SHP77 (cell line): ENCODE measurements around the gene C3orf20.
"Not testable (repeated sequence)": the region's sequence is repeated elsewhere in the genome, so short reads cannot be mapped to it uniquely, and the experiment has no call there.

Source experiments
- DNase-seq, 2 experiments: peaks; one replicate each; lab custom pipeline; 2025; lab: John Stamatoyannopoulos, UW

The C3orf20 gene

GRCh38 chr3:14650193-14650592 lies 24.7 kb upstream of the C3orf20 start:
- no peak for DNase-seq

DNA sequence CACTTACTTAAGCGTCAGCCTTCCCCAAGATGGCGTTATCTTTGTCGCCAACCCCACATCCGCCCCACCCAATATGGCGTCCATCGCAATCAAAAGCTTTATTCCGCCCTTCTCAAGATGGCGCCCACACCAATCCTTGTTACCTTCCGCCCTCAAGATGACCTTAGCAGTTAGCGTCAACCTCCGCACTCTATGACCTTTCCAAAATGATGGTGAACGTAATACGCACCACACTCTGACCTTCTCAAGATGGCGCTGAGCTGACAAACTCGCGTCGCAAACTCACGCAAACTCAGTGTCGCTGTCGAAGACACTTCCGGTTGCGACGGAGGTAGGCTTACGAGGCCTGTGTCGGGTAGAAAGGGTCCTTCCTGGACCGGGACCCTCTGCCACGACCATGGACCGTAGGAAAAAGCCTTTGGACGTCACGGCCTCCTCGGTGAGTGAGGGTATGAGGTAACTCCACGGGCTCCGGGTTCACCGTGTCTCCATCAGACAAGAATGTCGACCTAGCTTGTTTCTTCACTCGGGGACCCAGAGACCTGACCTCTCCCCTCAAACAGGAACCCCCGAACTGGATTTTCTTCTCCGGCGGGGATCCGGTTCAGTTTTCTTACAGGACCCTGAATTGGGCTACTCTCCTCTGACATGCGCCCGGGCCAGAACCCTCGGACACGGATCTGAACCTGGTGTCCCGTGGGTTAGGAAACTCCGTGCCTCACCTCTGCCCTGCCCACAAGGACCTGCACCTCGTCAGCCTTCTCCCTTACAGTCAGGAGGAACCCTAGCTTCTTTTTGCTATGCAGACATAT lies 23.3 kb upstream of the C3orf20 start, which contains the start of gene CCDC174:
Gene CCDC174, plus strand, starts transcription at position 323 of the 812 bp plus-strand sequence. Its CDS starts 75 bp downstream, at position 398.
- DNase-seq, result peak; percentile 97 to 99

DNA sequence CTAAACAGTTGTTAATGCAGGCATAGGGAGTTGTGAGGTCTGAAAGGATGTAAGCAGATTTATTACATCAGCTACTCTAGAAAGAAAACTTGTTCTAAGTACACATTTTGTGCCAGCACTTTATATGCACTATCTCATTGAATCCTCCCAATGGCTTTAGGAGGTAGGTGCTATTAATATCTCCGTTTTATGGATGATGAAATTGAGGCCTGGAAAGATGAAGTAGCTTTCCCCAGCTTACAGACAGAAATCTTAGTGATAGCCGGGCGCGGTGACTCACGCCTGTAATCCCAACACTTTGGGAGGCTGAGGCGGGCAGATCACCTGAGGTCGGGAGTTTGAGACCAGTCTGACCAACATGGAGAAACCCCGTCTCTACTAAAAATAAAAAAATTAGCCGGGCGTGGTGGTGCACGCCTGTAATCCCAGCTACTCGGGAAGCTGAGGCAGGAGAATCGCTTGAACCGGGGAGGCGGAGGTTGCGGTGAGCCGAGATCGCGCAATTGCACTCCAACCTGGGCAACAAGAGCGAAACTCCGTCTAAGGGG lies 22.5 kb upstream of the C3orf20 start:
- not testable (repeated sequence) for DNase-seq

GRCh38 chr3:14657579-14657978 lies 17.4 kb upstream of the C3orf20 start:
- no peak for DNase-seq

- no peak for DNase-seq
Measured at GRCh38 chr3:14658978-14659377, 16.0 kb upstream of the C3orf20 start.

- no peak for DNase-seq
Measured at GRCh38 chr3:14660942-14661341, 14.0 kb upstream of the C3orf20 start.

DNA sequence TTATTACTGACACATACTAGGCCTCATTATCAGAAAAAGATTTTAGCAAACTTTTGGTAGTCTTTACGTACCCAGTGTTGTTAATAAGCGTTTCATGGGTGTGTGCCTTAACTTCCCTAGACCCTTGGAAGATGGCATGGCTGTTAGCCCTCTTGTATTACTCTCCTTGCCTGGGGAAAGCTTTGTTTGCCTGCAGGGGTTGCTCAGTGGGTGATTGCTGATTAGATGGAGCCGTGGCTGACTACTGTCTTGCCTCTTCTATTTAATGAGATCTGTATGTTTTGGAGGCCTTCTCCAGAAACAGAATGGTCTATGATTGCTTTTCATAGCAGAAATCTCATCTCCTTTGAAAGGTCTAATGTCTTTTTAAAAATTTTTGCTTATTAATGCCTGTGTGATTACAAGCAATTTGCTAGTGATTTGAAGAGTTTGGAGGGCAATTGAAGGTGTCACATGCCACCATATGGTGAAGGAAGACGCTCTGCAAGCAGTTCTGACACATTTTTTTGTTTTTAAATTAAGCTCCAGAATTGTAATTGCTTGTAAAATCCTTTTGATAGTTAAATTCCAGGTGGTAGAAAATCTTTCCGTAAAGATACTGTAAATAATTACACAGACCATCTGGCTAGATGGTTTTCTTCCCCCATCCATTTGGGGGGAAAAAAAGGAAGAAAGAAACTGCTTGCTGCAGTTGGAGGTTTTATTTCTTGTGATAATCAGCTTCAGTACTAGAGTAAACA lies 11.4 kb upstream of the C3orf20 start:
- no peak for DNase-seq

DNA sequence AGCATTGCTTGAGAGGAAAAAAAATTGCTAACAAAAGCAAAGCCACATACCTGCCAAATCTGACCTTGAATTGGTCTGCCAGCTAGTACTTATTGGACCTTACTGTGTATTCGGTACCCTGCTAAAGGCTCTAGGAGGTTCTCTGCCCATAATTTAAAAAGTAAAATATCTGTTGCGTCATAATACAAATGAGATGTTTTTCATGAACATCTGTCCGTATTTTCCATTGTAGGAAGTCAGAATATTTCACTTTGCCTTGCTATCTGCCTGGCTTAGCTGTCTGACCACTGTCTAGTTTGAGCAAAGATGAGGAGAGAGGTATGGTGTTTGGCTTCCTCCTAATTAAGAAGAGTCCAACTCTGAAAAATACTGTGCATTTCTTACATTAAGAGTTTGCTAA lies 10.8 kb upstream of the C3orf20 start:
- DNase-seq, result no peak

DNA sequence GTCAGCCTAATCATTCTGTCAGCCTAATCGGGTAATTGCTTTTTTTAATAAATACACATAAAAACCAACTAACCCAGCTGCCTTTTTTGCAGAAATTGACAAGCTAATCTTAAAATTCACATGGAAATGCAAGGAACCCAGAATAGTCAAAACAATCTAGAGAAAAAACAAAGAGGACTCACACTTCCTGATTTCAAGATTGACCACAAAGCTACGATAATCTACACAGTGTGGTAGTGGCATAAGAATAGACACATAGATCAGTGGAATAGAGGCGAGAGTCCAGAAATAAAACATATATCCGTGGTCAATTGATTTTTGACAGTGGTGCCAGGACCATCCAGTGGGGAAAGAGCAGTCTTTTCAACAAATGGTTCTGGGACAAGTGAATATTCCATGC lies 2.4 kb upstream of the C3orf20 start:
- DNase-seq, result no peak

DNA sequence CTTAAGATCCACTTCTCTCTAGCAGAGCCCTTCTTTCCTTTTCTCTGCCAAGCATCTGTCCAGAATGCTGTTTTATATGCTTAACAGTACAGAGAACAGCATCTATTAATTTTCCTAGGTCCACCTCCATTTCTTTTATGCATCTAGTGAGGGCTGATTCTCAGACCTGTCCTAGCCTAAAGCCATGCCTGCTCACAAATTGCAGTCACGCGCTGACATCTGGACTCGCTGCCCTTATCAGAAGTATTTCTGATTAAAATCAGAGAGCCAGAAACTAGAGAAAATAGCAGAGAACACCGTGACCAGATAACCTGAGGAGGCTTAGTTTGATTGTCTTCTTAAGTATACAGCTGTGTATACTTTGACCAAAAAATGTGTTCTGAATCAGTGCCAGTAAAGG lies 1.9 kb downstream of the C3orf20 start:
- DNase-seq, result no peak

DNA sequence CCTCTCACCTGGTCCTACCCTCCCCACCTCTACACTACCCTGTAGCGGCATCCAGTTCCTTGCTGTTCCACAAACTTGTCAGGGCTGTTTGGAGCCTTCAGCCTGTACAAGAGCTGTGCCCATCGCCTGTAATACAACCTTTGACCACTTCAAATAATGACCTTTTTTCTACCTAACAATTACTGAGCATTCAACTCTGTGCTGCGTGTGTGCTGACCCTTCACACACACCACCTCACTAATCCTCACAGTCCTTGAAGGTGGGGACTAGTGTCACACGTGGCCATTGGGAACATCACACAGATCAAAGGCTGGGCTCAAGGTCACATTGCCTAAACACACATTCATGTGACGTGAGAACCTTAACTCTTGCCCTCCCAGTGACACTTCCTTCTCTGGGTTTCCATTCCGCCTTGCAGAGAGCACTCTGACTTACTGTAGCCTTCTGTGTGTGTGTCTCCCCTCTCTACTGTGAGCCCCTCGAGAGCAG lies 3.1 kb downstream of the C3orf20 start:
- no peak for DNase-seq

GRCh38 chr3:14680115-14680514 lies 5.2 kb downstream of the C3orf20 start:
- no peak for DNase-seq

DNA sequence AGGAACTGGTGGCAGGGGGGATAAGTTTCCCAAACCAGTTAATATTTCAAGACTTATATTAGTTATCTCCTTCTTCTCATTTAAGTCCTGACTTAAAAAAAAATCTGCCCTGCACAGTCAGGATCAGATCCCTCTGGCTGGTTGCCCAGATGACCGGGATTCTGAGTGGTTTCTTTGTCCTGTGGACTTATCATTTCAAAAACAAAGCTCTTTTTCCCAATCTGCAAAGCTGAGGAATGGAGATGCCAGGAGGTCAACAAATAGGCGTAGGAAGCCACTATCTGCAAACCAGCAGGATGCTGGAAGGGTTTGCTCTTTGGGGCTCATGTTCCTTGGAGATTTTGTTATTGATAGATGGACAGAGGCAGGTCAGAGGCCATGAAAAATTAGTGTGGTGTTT lies 5.8 kb downstream of the C3orf20 start:
- no peak for DNase-seq

DNA sequence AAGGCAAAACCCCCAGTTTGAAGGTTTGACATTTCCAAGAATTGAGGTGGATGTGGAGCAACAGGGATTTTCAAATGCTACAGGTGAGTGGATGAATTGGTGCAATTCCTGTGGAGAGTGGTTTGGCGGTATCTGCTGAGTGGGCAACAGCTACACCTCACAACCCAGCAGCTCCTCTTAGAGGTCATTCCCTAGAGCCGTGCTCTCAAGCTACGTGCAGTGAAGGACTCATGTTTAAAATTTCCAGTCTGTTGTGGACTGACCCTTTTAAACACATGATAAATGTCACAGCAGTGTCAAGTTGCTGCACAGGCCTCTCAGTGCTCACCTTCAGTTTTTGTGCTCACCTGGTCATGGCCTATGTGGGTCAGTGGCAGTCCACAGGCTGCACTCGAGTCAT lies 9.5 kb downstream of the C3orf20 start:
- DNase-seq, result no peak

DNA sequence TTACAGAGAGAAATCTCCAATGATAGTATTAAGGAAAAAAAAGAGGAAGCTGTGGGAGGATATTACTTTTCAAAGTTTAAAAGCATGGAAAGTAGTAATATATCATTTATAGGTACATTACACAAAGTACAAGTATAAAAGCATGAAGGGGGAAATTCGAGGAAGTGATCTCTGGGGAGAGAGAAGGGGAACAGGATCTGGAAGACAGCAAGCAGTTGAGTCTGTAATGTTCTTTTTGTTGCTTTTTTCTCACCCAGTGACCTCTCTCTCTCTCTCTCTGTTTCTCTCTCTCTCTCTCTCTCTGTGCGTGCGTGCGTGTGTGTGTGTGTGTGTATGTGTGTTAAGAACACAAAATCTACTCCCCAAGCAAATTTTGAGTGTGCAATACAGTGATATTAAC lies 10.2 kb downstream of the C3orf20 start:
- DNase-seq, result no peak

DNA sequence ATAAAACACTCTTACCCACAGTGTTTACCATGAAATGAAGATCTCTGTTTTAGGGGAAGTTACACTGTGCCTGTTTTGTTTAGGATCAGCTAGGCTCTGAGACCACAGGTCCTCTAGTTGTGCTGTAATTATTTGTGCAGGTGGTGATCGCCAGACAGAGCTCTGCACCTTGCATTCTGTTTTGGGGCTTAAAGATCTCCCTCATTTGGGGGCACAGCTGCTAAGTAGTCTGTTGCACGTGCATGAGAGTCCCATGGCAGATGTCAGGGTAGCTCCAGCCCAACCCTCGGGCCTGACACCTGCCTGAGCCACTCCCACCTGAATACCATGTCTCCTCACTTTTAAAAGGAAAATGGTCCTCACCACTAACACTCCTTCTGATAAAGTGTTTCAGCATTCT lies 12.4 kb downstream of the C3orf20 start:
- DNase-seq, result peak in 1 of 2 experiments; percentile 4

DNA sequence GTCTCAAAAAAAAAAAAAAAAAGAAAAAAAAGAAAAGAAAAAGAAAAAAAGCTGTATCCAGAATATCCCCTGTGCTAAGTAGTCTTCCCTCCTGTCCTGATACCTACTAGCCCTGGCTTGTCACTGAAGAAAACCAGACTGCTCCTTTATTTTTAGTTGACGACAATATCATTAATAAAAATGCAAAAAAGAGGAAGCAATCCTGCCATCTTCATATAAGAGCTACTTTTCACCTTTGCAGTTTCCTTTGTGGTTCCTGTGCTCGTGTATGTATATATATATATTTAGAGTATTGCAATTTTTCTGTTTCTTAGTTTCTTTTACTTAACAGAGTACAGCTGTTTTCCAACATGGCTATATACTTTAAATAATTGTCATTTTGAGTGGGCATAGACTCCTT lies 13.6 kb downstream of the C3orf20 start:
- DNase-seq, result no peak

- no peak for DNase-seq
Measured at GRCh38 chr3:14689247-14689980, 14.5 kb downstream of the C3orf20 start.

- no peak for DNase-seq
Measured at GRCh38 chr3:14691239-14691638, 16.3 kb downstream of the C3orf20 start.

DNA sequence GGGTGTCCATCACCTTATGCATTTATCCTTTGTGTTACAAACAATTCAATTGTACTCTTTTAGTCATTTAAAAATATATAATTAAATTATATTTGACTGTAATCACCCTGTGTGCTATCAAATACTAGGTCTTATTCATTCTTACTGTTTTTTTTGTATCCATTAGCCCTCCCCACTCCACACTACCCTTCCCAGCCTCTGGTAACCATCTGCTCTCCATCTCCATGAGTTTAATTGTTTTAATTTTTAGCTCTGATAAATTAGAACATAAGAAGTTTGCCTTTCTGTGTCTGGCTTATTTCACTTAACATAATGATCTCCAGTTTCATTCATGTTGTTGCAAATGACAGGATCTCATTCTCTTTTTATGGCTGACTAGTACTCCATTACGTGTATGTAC lies 16.8 kb downstream of the C3orf20 start:
- DNase-seq, result no peak

DNA sequence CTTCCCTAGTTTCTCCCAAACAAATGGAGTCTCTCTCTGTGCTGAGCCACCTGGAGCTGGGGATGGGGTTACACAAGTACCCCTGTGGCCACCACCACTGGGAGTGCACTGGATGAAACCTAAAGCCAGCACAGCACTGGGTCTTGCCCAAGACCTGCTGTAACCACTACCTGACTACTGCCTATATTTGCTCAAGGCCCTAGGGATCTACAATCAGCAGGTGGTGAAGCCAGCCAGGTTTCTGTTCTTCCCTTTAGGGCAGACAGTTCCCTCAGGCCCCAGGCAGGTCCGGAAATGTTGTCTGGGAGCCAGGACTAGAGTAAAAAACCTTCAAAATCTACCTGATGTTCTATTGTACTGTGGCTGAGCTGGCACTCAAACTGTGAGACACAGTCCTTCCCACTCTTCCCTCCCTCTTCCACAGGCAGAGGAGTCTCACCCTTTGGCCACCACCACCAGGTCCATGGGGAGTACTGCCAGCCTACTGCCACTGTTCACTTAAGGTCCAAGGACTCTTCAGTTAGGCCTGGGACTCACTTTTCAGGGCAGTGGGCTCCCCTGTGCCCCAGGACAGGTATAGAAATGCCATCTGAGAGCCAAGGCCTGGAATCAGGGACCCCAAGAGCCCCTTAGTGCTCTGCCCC lies 23.8 kb downstream of the C3orf20 start:
- DNase-seq, result no peak

DNA sequence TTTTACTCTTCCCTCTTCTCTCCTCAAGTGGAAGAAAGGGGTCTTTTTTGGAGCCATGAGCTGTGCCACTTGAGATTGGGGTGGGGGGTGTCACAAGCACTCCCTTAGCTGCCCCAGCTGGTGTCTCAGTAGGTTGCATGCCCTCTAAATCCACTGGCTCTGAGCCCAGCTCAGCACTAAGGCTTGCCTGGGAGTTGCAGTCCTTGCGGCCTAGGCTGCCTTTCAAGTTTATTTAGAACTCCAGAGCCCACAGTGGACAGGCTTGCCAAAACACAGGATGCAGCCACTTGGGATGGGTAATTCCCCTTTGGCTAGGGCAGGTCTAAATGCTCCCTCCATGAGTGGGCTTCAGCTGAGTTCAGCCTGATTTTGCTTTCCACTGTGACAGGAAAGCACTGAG lies 24.7 kb downstream of the C3orf20 start:
- no peak for DNase-seq
